HepG2 (cell line): ENCODE results near the gene TNFRSF6B. TPM values are rescaled to one million over a fixed set of nuclear protein-coding genes. Genes with fewer than 3 reads are reported as not detected.

Experiments
- ATAC-seq: fragments of 200-7000 bp; cut with Tn5 transposase; 3 replicates; pipeline ENCODE4 v1.9.1; 2020; ENCODE audit warnings: mild to moderate bottlenecking, moderate library complexity
- BruUV-seq: library from RNA; stranded (reverse); fragments of 400-500 nt; replicated peaks from 2 replicates; lab custom pipeline; 2021; lab: Mats Ljungman, UMichigan
- CTCF ChIA-PET: fragments of 300-600 bp; formaldehyde crosslinking; extraction: SDS; loops from one replicate; lab custom pipeline; 2021; ENCODE audit warnings: low total read pairs, inconsistent platforms, low intra/inter-chr PET ratio; lab: Yijun Ruan, JAX
- POLR2A ChIA-PET: fragments of 350-600 bp; sonication (Branson Sonifier 250); formaldehyde crosslinking; loops from one replicate; lab custom pipeline; 2020; ENCODE audit warnings: antibody characterized with exemption, inconsistent platforms; lab: Yijun Ruan, JAX
- DNase-seq: peaks from one replicate; pipeline ENCODE4 v3.0.0-alpha.2; 2015; ENCODE audit warnings: low spot score
- FAIRE-seq: peaks from 3 replicates; lab custom pipeline; 2011; peaks lifted over from hg19 to GRCh38; lab: Jason Lieb, UNC
- H2AFZ ChIP-seq: one replicate; pipeline ENCODE4 v1.6.1; 2011; ENCODE audit warnings: low read length, inconsistent platforms
- H3K27ac ChIP-seq: fragments of 300-600 bp; 3 replicates; pipeline ENCODE4 v1.8.0; 2011; ENCODE audit warnings: mixed run types, mild to moderate bottlenecking, mixed read lengths, low read length, inconsistent platforms; ENCODE audit not compliant: insufficient read depth; ENCODE audit errors: extremely low read length
- H3K27me3 ChIP-seq, 2 experiments: fragments of 200-600 bp in 1 of 2; 2 replicates in 1 of 2; 3 replicates in 1 of 2; pipeline versions ENCODE4 v1.6.0 to v1.8.0; 2011; ENCODE audit warnings: low read length in 2 of 2, mild to moderate bottlenecking in 2 of 2, moderate library complexity in 2 of 2, inconsistent platforms in 1 of 2; ENCODE audit not compliant: insufficient read depth in 2 of 2, control insufficient read depth in 1 of 2
- H3K36me3 ChIP-seq, 2 experiments: fragments of 200-600 bp in 1 of 2; replicated peaks in 1 of 2; 2 replicates in 1 of 2; 3 replicates in 1 of 2; pipeline versions ENCODE4 v1.5.1 to v1.8.0; 2011; ENCODE audit warnings: low read length in 2 of 2, inconsistent platforms in 1 of 2; ENCODE audit not compliant: insufficient read depth in 2 of 2, control insufficient read depth in 1 of 2
- H3K4me1 ChIP-seq: 2 replicates; pipeline ENCODE4 v1.5.1; 2012; ENCODE audit warnings: low read length, inconsistent platforms; ENCODE audit not compliant: insufficient read depth
- H3K4me2 ChIP-seq: 2 replicates; pipeline ENCODE4 v1.6.0; 2011; ENCODE audit warnings: low read depth, low read length, inconsistent platforms
- H3K4me3 ChIP-seq, 3 experiments: fragments of 200-600 bp in 1 of 3; sonication (generic), shearing (Covaris generic) in 1 of 3; replicated peaks in 1 of 3; 2 replicates each; pipeline ENCODE4 v1.5.1; 2011 to 2016; ENCODE audit warnings: low read length in 3 of 3, inconsistent platforms in 2 of 3, low read depth in 2 of 3, mild to moderate bottlenecking in 2 of 3, control low read depth in 1 of 3, mixed read lengths in 1 of 3; ENCODE audit not compliant: insufficient read depth in 1 of 3
- H3K79me2 ChIP-seq: one replicate; pipeline ENCODE4 v1.6.1; 2011; ENCODE audit warnings: low read length, inconsistent platforms; ENCODE audit not compliant: insufficient read depth
- H3K9ac ChIP-seq: 2 replicates; pipeline ENCODE4 v1.6.0; 2011; ENCODE audit warnings: mild to moderate bottlenecking, low read depth, low read length, inconsistent platforms; ENCODE audit not compliant: insufficient read depth
- H3K9me3 ChIP-seq: 2 replicates; pipeline ENCODE4 v1.5.1; 2012; ENCODE audit warnings: mild to moderate bottlenecking, low read length
- H4K20me1 ChIP-seq: 2 replicates; pipeline ENCODE4 v1.6.0; 2011; ENCODE audit warnings: inconsistent platforms, mild to moderate bottlenecking, low read length, moderate library complexity; ENCODE audit not compliant: insufficient read depth
- AGO1 ChIP-seq: fragments of 200-400 bp; formaldehyde crosslinking; IDR thresholded peaks from 2 replicates; pipeline ENCODE4 v1.6.1; 2017; ENCODE audit warnings: mild to moderate bottlenecking, low read depth, low read length, moderate library complexity; ENCODE audit not compliant: poor library complexity, severe bottlenecking
- AGO2 ChIP-seq: fragments of 200-400 bp; formaldehyde crosslinking; optimal IDR thresholded peaks from 2 replicates; pipeline ENCODE3; 2017; ENCODE audit warnings: mild to moderate bottlenecking, low read depth, low read length, moderate library complexity
- DNMT1 ChIP-seq: sonication (generic); formaldehyde crosslinking; IDR thresholded peaks from 2 replicates; pipeline ENCODE4 v1.5.1; 2020; ENCODE audit warnings: mild to moderate bottlenecking, missing genetic modification reagents
- EED ChIP-seq: sonication (generic); formaldehyde crosslinking; IDR thresholded peaks from 2 replicates; pipeline ENCODE4 v1.5.0; 2020; ENCODE audit warnings: mild to moderate bottlenecking, missing genetic modification reagents
- KAT8 ChIP-seq: IDR thresholded peaks from 2 replicates; pipeline ENCODE4 v1.6.1; 2016; ENCODE audit warnings: missing genetic modification reagents, missing compliant biosample characterization
- MYC ChIP-seq: sonication (generic); formaldehyde crosslinking; IDR thresholded peaks from 2 replicates; pipeline ENCODE4 v1.9.0; 2021; ENCODE audit warnings: missing genetic modification reagents, borderline replicate concordance
- NFKB2 ChIP-seq: sonication (generic); formaldehyde crosslinking; IDR thresholded peaks from 2 replicates; pipeline ENCODE4 v1.4.0; 2020; ENCODE audit warnings: missing genetic modification reagents, borderline replicate concordance
- PITX1 ChIP-seq: sonication (generic); formaldehyde crosslinking; IDR thresholded peaks from 2 replicates; pipeline ENCODE4 v1.5.1; 2020; ENCODE audit warnings: mild to moderate bottlenecking, missing genetic modification reagents
- POLR2A ChIP-seq, 2 experiments: IDR thresholded peaks; 2 replicates each; pipeline ENCODE4 v1.6.1; 2011; ENCODE audit warnings: low read depth in 2 of 2, low read length in 2 of 2, mild to moderate bottlenecking in 1 of 2, moderate library complexity in 1 of 2; ENCODE audit not compliant: insufficient read depth in 1 of 2
- POLR2AphosphoS5 ChIP-seq: IDR thresholded peaks from 2 replicates; pipeline ENCODE4 v1.6.1; 2012; ENCODE audit warnings: low read depth, low read length
- POLR2G ChIP-seq: fragments of 200-400 bp; formaldehyde crosslinking; IDR thresholded peaks from 2 replicates; pipeline ENCODE4 v1.6.1; 2018; ENCODE audit warnings: mild to moderate bottlenecking, low read depth, low read length, moderate library complexity
- RBM22 ChIP-seq: fragments of 200-400 bp; formaldehyde crosslinking; optimal IDR thresholded peaks from 2 replicates; pipeline ENCODE3; 2017; ENCODE audit warnings: mild to moderate bottlenecking, low read length, moderate library complexity
- SMAD9 ChIP-seq: sonication (generic); formaldehyde crosslinking; IDR thresholded peaks from 2 replicates; pipeline ENCODE4 v1.5.1; 2020; ENCODE audit warnings: mild to moderate bottlenecking, missing genetic modification reagents
- SRSF9 ChIP-seq: fragments of 200-400 bp; formaldehyde crosslinking; IDR thresholded peaks from 2 replicates; pipeline ENCODE4 v1.6.1; 2018; ENCODE audit warnings: borderline replicate concordance, mild to moderate bottlenecking, low read depth, low read length; ENCODE audit not compliant: insufficient read depth, poor library complexity, severe bottlenecking
- ZNF143 ChIP-seq: sonication (generic); formaldehyde crosslinking; IDR thresholded peaks from 2 replicates; pipeline ENCODE4 v1.4.0; 2020; ENCODE audit warnings: missing genetic modification reagents
- ZNF256 ChIP-seq: sonication (generic); formaldehyde crosslinking; conservative IDR thresholded peaks from 2 replicates; pipeline ENCODE4 v1.4.0; 2020; ENCODE audit warnings: missing genetic modification reagents
- ZNF326 ChIP-seq: sonication (generic); formaldehyde crosslinking; IDR thresholded peaks from 2 replicates; pipeline ENCODE4 v1.4.0; 2020; ENCODE audit warnings: missing genetic modification reagents, borderline replicate concordance
- ZNF333 ChIP-seq: sonication (generic); formaldehyde crosslinking; IDR thresholded peaks from 2 replicates; pipeline ENCODE4 v1.4.0; 2020; ENCODE audit warnings: mild to moderate bottlenecking, missing genetic modification reagents, borderline replicate concordance
- ZNF768 ChIP-seq: sonication (generic); formaldehyde crosslinking; IDR thresholded peaks from 2 replicates; pipeline ENCODE4 v1.4.0; 2020; ENCODE audit warnings: missing genetic modification reagents
- ZNF788 ChIP-seq: sonication (generic); formaldehyde crosslinking; IDR thresholded peaks from 2 replicates; pipeline ENCODE4 v1.5.0; 2020; ENCODE audit warnings: mild to moderate bottlenecking, missing genetic modification reagents, borderline replicate concordance
- WGBS: methylation state at CpG from one replicate; pipeline ENCODE4 v1.1.6; 2017; ENCODE audit warnings: low lambda C conversion rate; 5-methylcytosine and 5-hydroxymethylcytosine counted together
- in situ Hi-C: cut with HindIII; loops from 2 replicates; pipeline ENCODE4 v1.10.0; 2017; ENCODE audit warnings: low pct_unique_long_range_greater_than_20kb; ENCODE audit not compliant: extremely low pct_ligation_motif_present
- intact Hi-C: fragments of 100-400 bp; cut with micrococcal nuclease; formaldehyde crosslinking; loops from one replicate; pipeline ENCODE4 v1.10.0; 2022; ENCODE audit not compliant: unreplicated experiment
- polyA plus RNA-seq, 8 experiments: library from polyadenylated mRNA; depleted of rRNA in 3 of 8; stranded (reverse) in 7 of 8; unstranded in 1 of 8; fragments of >200 nt; fragmentation: Illumina TruSeq in 4 of 8; extraction: Trizol in 4 of 8; gene quantifications; 2 replicates each; pipeline versions ENCODE4 v1.2.1 to v1.2.3, GENCODE V29; 2011 to 2016; ENCODE audit warnings: low read depth in 4 of 8, missing spikeins in 1 of 8, mixed read lengths in 1 of 8; ENCODE audit not compliant: insufficient read depth in 1 of 8
- total RNA-seq, 5 experiments: library from RNA; depleted of rRNA; stranded (reverse); fragments of >200 nt; fragmentation: Illumina TruSeq; extraction: Trizol; gene quantifications; 2 replicates each; pipeline ENCODE4 v1.2.3, GENCODE V29; 2016; ENCODE audit warnings: low read depth in 1 of 5

TNFRSF6B gene
- total and polyA plus RNA-seq, 2 of the 13 experiments (the other 11 are each of a cell fraction or from before 2014, with no cell fraction given) = 0.24 TPM; not detected in 1

GRCh38 chr20:63702036-63702665, 5.7 kb downstream of the TNFRSF6B start:
- peaks cover 17 to 32% of the 10 kb centered on the region in 2 experiments for H3K36me3 ChIP-seq
- H3K9ac ChIP-seq = no peak overlapping the region
- FAIRE-seq = no peak
- intact Hi-C loops = no loop called here
- H2AFZ ChIP-seq = no peak overlapping the region
- POLR2A ChIA-PET = interaction anchor here (0.8 to 12.4 kb wide), 4 partner anchors 34 to 164 kb away, joined by 4 to 190 read pairs (median 8); partner anchors contain the start of genes LIME1, SLC2A4RG and TPD52L2
- peaks cover 18% of the 10 kb centered on the region for H3K79me2 ChIP-seq
- H3K4me2 ChIP-seq = no peak overlapping the region
- in situ Hi-C loops = loop anchor here (10.0 kb wide), 1 partner anchor 83 kb away; no protein-coding TSS in a partner anchor
- CTCF ChIA-PET = no interaction called here
- H3K4me1 ChIP-seq = peaks cover 19% of the 10 kb centered on the region
- 95% methylated on average over 16 of the region's 16 CpGs for WGBS
- H3K9me3 ChIP-seq = no peaks in the 10 kb centered on the region
- peaks cover 12% of the 10 kb centered on the region; the same call in 1 of the 2 replicates for H4K20me1 ChIP-seq
- no peaks in the 10 kb centered on the region; a peak in 1 of 5 replicates for H3K27me3 ChIP-seq
- no TSS peak for BruUV-seq
- peak; percentile 40; the same call in 1 of the 2 replicates for TF ChIP-seq ZNF788
- peak; percentile 54 for TF ChIP-seq AGO1
- 0 out of 2 replicates have a peak, but pooled peaks have one; percentile 12 for TF ChIP-seq POLR2AphosphoS5
- TF ChIP-seq NFKB2 (CRISPR knock-in tag) = 0 out of 2 replicates have a peak, but pooled peaks have one; percentile 43
- TF ChIP-seq POLR2G = 0 out of 2 replicates have a peak, but pooled peaks have one; percentile 30
- TF ChIP-seq DNMT1 (CRISPR knock-in tag) = 0 out of 2 replicates have a peak, but pooled peaks have one; percentile 74
- 0 out of 2 replicates have a peak, but pooled peaks have one; percentile 6 for TF ChIP-seq ZNF768 (CRISPR knock-in tag)
- TF ChIP-seq EED = 0 out of 2 replicates have a peak, but pooled peaks have one; percentile 34
- TF ChIP-seq ZNF333 (CRISPR knock-in tag) = 0 out of 2 replicates have a peak, but pooled peaks have one; percentile 31
- peak; percentile 27; the same call in 1 of the 2 replicates for TF ChIP-seq PITX1 (CRISPR knock-in tag)
- TF ChIP-seq POLR2A (IDR thresholded peaks at IDR 0.05; ENCODE audit: insufficient read depth in 1 of 2, low read depth in 2 of 2, low read length in 2 of 2) = peak in 1 of 2 experiments; percentile 54; a peak in 2 of 4 replicates
- no peak for TF ChIP-seq SMAD9
- TF ChIP-seq KAT8 (CRISPR knock-in tag) = no peak
- peak; percentile 65 for TF ChIP-seq RBM22
- peak; percentile 70; the same call in 1 of the 2 replicates for TF ChIP-seq ZNF326
- peak; percentile 95 for TF ChIP-seq AGO2
- TF ChIP-seq MYC (CRISPR knock-in tag) = 0 out of 2 replicates have a peak, but pooled peaks have one; percentile 5
- TF ChIP-seq SRSF9 = no peak
- no peak for TF ChIP-seq ZNF256 (CRISPR knock-in tag)
- peak; percentile 10; the same call in 1 of the 2 replicates for TF ChIP-seq ZNF143 (CRISPR knock-in tag)
- TF ChIP-seq, all 625 proteins: peak for 16
- Histone ChIP-seq H3K27ac (no peak overlapping the region), H3K4me3 (no peak overlapping the region)
- DNase-seq (no peak), ATAC-seq (no peak)
